Measurements from ENCODE around the gene CXCL1. TPM values are rescaled to one million over a fixed set of nuclear protein-coding genes. Genes with fewer than 3 reads are reported as not detected.

Gene CXCL1
- total RNA-seq, 1 donor from 2014 or later = not detected

DNA sequence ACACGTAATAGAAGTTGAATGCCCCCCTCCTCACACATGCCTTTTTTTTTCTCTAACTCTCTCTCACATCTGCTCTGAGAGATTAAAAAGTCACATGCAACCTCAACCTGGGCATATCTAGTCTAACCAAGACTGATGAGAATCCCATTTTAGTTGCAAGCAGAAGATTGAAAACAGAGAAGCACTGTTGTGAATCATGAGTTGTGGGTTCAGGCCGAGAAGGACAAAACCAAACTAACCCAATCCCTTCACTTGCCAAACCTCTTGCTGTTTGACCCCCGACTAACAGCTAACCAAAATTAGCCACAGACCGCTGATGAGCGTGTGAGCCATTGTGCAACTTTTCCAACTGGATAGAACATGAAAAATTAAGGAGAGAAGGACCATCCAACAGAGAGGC, 31.8 kb downstream of the CXCL1 start:
- Mint-ChIP-seq H3K27ac (ENCODE audit: unreplicated experiment) (no peak overlapping the region), H3K27me3 (ENCODE audit: low read depth) (no peaks in the 10 kb centered on the region), H3K36me3 (ENCODE audit: low read depth) (no peaks in the 10 kb centered on the region)

DNA sequence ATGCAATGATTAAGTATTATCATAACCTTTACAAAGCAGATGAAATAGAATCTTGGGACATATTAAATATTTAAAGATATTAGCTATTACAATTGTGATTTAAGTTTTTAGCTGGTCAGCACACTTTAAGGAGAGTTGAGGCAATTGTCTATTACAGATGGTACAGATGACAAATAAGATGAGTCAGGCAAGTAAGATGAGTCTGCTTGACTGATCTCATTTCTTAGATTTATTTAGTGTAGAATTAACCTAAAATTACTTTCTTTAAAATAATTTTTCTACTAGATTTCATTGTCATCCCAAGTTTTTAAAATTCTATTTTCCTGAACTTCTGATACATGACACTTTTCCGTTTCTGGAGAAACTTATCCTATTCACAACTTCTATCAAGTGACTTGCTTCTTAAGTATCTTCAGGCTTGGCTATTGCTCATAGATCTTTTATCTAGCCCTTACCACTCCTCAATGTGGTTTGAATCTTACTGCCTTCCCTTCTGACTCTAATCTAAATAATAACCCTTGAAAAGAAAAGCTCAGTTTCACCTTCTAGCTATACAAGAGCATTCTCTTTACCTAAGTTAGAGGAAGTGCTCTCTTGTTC, 32.9 kb downstream of the CXCL1 start:
- Mint-ChIP-seq H3K4me3 (no peak overlapping the region), H3K4me1 (no peaks in the 10 kb centered on the region), H3K36me3 (ENCODE audit: low read depth) (no peaks in the 10 kb centered on the region)

More for the DNA sequence above, 31.8 kb downstream of the CXCL1 start:
- Mint-ChIP-seq H3K9me3 (no peaks in the 10 kb centered on the region), H3K4me1 (no peaks in the 10 kb centered on the region), H3K4me3 (no peak overlapping the region)
- DNase-seq (ENCODE audit: low read depth, low spot score) = no peak
- TF ChIP-seq, protein P1, sequence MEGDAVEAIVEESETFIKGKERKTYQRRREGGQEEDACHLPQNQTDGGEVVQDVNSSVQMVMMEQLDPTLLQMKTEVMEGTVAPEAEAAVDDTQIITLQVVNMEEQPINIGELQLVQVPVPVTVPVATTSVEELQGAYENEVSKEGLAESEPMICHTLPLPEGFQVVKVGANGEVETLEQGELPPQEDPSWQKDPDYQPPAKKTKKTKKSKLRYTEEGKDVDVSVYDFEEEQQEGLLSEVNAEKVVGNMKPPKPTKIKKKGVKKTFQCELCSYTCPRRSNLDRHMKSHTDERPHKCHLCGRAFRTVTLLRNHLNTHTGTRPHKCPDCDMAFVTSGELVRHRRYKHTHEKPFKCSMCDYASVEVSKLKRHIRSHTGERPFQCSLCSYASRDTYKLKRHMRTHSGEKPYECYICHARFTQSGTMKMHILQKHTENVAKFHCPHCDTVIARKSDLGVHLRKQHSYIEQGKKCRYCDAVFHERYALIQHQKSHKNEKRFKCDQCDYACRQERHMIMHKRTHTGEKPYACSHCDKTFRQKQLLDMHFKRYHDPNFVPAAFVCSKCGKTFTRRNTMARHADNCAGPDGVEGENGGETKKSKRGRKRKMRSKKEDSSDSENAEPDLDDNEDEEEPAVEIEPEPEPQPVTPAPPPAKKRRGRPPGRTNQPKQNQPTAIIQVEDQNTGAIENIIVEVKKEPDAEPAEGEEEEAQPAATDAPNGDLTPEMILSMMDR (conservative IDR thresholded peaks at IDR 0.05) = no peak

DNA sequence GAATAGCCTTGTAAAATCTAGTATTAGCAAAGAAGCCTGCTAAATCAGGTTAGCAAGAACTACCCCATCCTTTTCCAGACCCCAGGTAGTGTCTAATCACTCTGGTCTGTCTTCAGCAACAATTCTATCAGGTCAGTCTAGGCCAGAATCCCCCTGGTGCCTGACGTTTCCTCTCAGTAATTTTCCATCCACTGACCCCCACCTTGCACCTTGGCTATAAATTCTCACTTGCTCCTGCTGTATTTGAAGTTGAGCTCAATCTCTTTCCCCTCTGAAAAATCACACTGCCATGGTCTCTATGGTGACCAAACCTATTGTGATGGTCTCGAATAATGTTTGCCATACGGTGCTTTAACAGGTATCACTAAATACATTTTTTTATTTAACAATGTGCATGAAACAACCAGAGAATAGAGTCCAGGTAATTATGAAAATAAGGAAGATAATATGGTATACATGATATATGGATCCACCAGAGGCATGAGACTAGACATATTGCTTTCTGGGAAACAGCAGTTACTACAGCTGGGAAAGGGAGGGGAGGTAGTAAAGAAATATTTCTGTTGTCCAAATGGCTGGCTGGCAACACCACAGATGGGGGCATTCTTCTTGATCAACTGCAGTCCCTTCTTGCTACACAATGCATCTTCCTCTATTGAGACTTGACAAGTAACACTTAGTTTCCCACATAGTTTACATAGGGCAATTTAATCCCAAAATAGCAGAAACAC, 33.8 kb downstream of the CXCL1 start:
- Mint-ChIP-seq H3K4me1 (no peaks in the 10 kb centered on the region), H3K36me3 (ENCODE audit: low read depth) (no peaks in the 10 kb centered on the region), H3K27me3 (ENCODE audit: low read depth) (no peaks in the 10 kb centered on the region), H3K27ac (ENCODE audit: unreplicated experiment) (no peak overlapping the region), H3K4me3 (no peak overlapping the region), H3K9me3 (no peaks in the 10 kb centered on the region)
- TF ChIP-seq, protein P1 (conservative IDR thresholded peaks at IDR 0.05) = no peak
- DNase-seq (ENCODE audit: low read depth, low spot score) = no peak

More for the DNA sequence above, 32.9 kb downstream of the CXCL1 start:
- DNase-seq (ENCODE audit: low read depth, low spot score) = no peak
- no peaks in the 10 kb centered on the region for H3K27me3 Mint-ChIP-seq (ENCODE audit: low read depth)
- H3K9me3 Mint-ChIP-seq = no peaks in the 10 kb centered on the region
- no peak overlapping the region for H3K27ac Mint-ChIP-seq (ENCODE audit: unreplicated experiment)
- TF ChIP-seq, protein P1 (conservative IDR thresholded peaks at IDR 0.05) = no peak

DNA sequence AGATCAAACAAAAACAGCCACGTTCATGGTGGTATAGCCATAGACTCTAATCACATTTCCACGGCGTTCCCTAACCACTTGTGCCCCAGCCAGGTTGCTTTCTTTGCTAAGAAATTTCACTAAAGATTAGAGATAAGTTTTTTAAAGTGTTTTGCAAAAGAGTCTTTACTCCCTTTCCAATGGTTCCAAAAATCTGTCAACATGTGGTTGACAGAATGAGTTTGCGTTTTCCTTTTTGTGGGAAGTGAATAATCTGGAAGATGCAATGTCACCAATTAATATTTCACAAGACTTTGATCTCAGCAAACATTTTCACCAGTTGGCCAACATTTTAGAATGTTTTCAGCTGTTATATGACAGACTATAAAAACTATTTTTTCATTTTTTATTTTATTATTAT, 35.3 kb downstream of the CXCL1 start:
- H3K9me3 Mint-ChIP-seq = no peaks in the 10 kb centered on the region
- no peak overlapping the region for H3K4me3 Mint-ChIP-seq
- no peaks in the 10 kb centered on the region for H3K36me3 Mint-ChIP-seq (ENCODE audit: low read depth)
- no peaks in the 10 kb centered on the region for H3K27me3 Mint-ChIP-seq (ENCODE audit: low read depth)
- H3K27ac Mint-ChIP-seq (ENCODE audit: unreplicated experiment) = no peak overlapping the region
- H3K4me1 Mint-ChIP-seq = no peaks in the 10 kb centered on the region
- TF ChIP-seq, protein P1 (conservative IDR thresholded peaks at IDR 0.05) = no peak
- DNase-seq (ENCODE audit: low read depth, low spot score) = no peak

DNA sequence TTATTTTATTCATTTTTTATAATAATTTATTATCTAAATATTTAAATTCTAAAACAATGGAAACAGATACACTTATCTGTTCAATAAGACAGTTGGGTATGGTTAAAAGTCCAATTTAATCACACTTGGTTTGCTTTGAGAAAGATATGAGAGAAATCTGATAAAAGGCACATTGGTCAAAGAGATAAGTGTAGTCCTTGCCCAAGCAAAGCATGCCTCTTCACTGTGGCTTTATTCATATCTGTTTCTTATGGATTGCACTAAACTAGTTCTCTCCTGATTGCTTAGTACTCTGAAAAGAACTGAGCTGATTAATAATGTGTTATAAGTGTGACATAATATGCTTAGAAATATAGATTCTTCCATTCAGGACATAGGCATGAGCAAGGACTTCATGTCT, 39.8 kb downstream of the CXCL1 start:
- no peaks in the 10 kb centered on the region for H3K36me3 Mint-ChIP-seq (ENCODE audit: low read depth)
- TF ChIP-seq, protein P1 (conservative IDR thresholded peaks at IDR 0.05) = no peak
- DNase-seq (ENCODE audit: low read depth, low spot score) = no peak
- no peaks in the 10 kb centered on the region for H3K27me3 Mint-ChIP-seq (ENCODE audit: low read depth)
- H3K27ac Mint-ChIP-seq (ENCODE audit: unreplicated experiment) = no peak overlapping the region
- no peak overlapping the region for H3K4me3 Mint-ChIP-seq
- H3K4me1 Mint-ChIP-seq = no peaks in the 10 kb centered on the region
- H3K9me3 Mint-ChIP-seq = peaks cover 4% of the 10 kb centered on the region

Data from neural crest cell (in vitro differentiated cells).